HPDE6-E6E7 (cell line): Measurements from ENCODE around the gene DISC1.
"Not testable (repeated sequence)": the region's sequence is repeated elsewhere in the genome, so short reads cannot be mapped to it uniquely, and the experiment has no call there.

Experiments
- DNase-seq: peaks from one replicate; pipeline ENCODE4 v3.0.0; 2011; ENCODE audit warnings: missing footprints; ENCODE audit errors: extremely low spot score

DISC1 gene

DNA sequence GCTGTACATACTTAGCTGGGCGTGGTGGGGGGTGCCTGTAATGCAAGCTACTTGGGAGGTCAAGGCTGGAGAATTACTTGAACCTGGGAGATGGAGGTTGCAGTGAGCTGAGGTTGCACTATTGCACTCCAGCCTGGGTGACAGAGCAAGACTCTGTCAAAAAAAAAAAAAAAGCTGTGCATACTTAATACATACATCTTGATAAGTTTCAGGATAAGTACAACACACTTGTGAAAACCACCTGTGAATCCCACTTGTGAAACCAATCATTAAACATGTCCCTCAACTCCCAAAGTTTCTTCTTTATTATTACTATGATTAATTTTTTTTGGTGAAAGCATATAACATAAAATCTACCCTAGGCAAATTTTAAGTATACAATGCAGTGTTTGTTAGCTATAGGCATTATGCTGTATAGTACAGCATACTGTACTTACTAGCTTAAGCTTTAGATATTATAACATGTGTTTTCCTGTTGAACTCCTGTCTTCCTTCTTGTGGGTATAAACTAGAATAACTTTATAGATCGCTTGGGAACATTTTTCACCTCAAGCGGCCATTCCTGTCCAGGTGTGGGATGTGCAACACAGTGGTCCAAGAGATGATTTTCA lies 41.4 kb downstream of the DISC1 start:
- no peak for DNase-seq

DNA sequence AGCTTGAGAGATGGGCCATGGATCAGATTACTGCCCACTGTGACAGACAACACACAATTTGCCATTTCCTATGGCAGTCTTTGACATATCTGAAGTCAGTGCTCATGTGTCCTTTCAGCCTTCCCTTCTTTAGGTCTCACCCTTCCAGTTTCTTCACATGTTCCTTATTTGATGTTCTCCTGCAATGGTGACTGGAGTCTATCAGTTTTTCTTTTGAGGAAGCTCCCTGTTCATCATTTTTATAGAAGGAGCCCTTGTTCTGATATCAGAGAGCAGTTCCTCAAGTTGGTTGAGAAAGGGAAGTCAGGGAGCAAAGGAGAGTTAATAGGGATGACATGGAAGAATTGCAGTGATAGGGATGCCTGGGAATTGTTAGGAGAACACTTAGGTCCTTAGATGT lies 42.2 kb downstream of the DISC1 start:
- DNase-seq, result no peak

- not testable (repeated sequence) for DNase-seq
These were observed 43.5 kb downstream of the DISC1 start for GRCh38 chr1:231669864-231670621.

DNA sequence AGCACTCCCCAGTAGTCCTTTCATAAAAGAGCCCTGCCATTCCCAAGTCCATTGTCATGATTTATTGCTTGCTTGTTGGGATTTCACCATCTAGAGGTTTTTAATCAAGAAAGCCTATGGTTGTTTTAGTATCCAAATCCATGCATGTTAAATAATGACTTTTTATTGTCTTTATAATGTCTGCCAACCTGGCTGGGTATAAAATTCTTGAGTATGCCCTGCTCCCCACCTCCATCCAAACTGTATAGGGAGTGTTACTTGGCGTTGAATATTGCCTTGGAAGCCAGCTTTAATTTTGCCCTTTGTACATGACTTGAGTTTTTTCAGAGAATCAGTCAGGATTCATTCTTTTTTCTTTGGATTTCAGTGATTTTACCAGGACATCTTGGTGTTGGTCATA lies 44.2 kb downstream of the DISC1 start:
- no peak for DNase-seq

DNA sequence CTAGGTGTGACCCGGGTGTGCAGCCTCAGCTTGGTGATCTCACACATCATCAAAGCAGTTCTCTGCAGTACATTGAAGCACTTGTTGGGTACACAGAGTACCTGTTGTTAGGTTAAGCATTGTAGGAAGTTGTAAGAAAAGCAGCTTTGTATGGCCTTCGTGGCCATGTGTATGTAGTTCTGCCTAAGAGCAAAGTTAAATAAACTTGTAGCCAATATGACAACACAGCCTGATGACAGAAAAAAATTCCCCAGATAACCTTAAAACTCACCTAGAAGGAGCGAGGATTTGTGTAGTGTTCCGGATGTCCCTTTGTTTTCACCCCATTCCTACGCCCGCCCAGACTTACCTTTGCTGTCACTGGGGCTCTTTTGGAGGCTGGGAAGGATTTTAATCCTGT lies 48.0 kb downstream of the DISC1 start:
- no peak for DNase-seq

DNA sequence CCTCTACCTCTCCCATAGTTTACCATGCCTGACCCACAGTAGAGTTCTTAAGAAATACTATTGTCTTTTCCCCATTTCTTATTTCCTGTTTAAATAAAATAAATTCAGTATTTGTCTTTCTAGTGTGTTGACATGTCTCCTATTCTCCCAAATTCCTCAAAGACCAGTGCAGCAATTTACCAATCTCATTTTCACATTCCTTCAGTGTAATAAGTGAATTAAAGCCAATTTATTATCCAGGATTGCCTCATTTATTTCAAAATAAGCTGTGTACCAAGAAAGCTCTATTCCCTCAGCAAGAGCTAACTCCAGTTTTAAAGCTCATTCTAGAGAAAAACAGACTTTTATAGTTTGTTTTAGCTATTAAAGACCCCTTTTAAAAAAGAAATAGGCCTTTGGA lies 49.9 kb downstream of the DISC1 start:
- no peak for DNase-seq

GRCh38 chr1:231677442-231677841 lies 50.9 kb downstream of the DISC1 start:
- DNase-seq, result no peak

- no peak for DNase-seq
These were observed 51.4 kb downstream of the DISC1 start for GRCh38 chr1:231678011-231678432.

GRCh38 chr1:231679109-231679508 lies 52.5 kb downstream of the DISC1 start:
- DNase-seq, result no peak

GRCh38 chr1:231681006-231681405 lies 54.4 kb downstream of the DISC1 start:
- no peak for DNase-seq

DNA sequence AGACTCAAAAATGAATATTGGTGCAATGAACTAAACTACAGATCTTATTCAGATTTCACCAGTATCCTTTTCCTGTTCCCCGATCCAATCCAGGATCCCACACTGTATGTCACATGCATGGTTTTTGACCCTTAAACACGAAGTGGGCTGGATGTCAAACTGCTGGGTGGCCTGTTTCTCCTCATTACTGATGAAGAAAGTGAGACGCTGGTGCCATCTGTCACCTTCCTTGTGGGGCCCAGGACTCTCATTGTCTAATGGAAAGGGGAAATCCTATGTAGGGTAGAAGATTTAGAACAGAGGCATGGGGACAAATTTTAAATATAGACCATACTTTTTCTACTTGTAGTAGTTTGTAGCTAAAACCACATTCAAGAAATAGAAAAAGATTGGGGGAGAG lies 56.2 kb downstream of the DISC1 start:
- DNase-seq, result no peak

GRCh38 chr1:231683439-231684165 lies 57.0 kb downstream of the DISC1 start:
- DNase-seq, result no peak

- DNase-seq, result no peak
These were observed 58.0 kb downstream of the DISC1 start for GRCh38 chr1:231684356-231685244.

DNA sequence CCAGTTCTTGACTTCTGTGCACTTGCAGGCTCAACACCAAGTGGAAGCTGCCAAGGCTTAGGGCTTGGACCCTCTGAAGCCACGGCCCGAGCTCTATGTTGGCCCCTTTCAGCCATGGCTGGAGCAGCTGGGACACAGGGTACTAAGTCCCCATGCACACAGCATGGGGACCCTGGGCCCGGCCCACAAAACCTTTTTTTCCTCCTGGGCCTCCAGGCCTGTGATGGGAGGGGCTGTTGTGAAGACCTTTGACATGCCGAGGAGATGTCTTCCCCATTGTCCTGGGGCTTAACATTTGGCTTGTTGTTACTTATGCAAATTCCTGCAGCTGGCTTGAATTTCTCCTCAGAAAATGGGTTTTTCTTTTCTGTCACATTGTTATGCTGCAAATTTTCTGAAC lies 59.8 kb downstream of the DISC1 start:
- DNase-seq, result no peak

DNA sequence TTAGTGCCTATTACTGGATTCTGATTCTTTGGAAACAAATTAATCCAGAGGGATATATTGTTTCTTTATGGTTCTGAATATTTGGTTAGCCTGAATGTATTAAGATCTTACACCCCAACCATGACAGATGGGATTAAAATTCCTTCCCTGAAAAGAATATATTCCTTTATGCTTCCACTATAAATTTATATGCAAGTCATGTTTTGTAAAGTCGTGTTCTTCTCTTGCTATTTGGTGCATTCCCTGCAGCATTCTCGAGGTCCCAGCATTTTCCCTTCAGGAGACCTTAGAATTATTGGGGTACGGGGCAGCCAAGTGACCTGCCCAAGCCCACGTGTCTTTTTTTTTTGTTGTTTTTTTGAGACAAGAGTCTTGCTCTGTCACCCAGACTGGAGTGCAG lies 62.4 kb downstream of the DISC1 start:
- no peak for DNase-seq

DNA sequence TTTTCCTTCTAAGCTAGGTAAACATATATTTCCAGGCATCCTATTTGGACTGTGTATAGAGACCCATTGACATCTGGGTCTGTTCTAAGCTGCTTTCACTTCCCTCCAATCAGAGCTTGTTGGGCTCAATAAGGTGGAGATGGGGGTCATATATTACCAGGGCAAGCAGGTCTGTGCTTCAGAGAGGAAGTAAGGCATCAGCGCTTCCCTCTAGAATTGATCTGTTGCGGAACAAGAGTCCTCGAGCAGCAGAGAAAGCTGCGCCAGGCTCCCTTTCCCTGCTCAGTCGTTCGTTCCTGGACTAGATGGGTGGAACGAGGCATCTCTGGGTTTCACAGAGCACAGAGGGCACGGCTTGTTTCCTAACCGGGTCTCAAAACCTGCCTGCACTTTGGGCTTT lies 63.5 kb downstream of the DISC1 start:
- DNase-seq, result no peak

DNA sequence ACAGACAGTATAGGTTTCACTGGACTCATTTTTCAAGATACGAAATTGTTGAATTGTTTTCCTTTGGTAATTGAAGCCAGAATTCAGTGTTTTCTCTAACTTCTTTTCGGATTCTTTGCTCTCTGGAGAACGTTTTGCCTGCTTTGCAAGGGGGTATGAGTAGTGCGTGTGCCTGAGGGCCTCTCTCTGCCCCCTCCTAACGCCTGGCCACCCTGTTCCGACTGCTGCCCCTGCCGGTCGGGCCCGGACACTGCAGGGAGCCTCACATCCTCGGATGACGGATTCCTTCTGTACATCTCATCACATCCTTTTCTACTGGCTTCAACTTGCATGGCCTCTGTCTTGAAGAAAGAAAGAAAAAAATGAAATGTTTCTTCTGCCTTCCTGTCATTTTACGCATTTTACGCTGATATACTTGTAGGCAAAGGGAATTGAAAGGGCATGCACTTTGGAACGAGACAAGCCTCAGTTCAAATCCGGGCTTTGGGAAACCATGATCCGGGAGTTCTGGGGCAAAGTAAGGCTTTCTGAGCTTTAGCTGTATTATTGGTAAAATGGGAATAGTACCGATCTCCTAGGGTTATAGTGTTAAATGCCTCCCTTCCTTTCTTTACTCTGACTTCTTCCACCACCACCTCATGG lies 65.1 kb downstream of the DISC1 start:
- DNase-seq, result peak; percentile 6

DNA sequence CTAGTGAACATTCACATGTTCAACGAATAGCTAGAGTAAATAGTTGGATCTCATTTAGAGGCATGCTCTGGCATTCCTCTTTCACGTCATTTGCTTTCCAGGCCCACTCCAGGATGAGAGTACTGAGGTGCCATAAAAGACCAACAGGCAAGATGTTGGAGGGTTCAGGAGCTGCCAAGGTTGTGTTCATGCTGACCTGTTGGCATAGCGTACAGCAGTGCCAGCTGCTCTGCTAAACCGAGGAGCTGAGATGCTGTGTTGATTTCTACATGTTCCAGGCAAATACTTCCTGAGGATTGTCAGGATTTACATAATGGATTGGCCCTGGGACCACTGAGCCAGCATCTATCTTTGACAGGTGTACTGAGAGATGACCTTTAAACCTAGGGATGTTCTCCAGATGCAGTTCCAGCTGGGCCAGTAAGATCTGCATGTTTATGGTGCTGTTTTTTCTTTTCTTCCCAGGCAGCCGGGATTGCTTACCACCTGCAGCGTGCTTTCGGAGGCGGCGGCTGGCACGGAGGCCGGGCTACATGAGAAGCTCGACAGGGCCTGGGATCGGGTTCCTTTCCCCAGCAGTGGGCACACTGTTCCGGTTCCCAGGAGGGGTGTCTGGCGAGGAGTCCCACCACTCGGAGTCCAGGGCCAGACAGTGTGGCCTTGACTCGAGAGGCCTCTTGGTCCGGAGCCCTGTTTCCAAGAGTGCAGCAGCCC lies 66.9 kb downstream of the DISC1 start:
- DNase-seq, result no peak

- no peak for DNase-seq
These were observed 67.5 kb downstream of the DISC1 start for GRCh38 chr1:231694075-231694431.

DNA sequence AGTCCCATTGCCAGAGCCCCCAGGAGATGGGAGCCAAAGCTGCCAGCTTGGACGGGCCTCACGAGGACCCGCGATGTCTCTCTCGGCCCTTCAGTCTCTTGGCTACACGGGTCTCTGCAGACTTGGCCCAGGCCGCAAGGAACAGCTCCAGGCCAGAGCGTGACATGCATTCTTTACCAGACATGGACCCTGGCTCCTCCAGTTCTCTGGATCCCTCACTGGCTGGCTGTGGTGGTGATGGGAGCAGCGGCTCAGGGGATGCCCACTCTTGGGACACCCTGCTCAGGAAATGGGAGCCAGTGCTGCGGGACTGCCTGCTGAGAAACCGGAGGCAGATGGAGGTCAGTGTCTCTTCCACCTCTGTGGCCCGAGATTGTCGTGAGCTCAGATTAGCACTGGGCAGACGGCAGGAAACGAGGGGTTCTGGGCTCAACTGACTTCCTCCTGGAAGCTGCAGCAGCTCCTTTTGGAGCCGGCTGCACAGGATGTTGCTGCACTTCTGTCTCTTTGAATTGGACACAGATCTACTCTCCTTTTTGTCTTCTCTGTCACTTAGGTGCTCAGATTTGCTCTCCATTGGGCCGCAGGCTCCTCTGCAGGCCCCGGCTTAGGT lies 68.0 kb downstream of the DISC1 start:
- no peak for DNase-seq
